ENCODE measurements around the gene ZDHHC5. TPM values are rescaled to one million over a fixed set of nuclear protein-coding genes. Genes with fewer than 3 reads are reported as not detected.

The ZDHHC5 gene
- total and polyA plus RNA-seq, 2 donors = 17.4 to 21.0 TPM

DNA sequence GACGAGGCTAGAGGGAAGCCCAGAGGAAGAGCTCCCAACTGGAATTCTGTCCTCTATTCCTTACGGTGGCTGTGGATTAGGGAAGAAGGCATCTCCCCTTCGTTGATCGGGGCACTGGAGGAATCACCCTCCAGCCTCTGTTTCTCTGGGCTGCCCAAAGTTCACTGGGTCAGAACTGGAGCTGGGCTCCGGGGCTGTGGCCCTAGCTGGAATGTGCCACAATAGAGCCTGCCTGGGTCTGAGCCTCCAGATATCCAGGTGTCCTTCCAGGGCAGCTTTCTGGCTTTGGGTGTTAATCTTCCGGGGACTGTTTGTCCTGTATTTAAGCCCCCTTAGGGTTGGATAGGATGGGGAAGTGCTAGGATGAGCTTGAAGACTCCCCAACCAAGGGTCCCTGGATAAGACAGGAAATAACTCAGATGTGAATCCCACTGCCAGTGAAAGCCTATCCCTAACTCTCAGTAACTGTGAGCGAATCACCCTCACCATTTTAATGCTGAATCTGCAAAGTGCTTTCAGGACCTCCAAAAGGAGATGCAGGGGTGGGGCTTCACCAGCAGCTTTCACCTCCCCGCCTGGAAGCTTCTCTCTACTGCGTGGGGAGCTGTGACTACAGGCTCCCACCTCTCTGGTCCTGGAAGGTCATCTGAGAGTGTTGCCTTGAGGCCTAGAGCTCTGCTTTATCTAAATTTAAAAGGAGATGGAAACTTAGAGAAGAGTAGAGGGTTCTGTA is 27.7 kb upstream of the ZDHHC5 start:
- peak overlapping the region; percentile 64 to 88 for H3K27ac ChIP-seq (ENCODE audit: low read depth in 1 of 2, low read length in 1 of 2)
- peaks cover 17 to 51% of the 10 kb centered on the region in 2 donors for H3K4me1 ChIP-seq (ENCODE audit: control insufficient read depth in 2 of 2, insufficient read depth in 2 of 2, low read length in 2 of 2)
- 50% methylated on average over 9 of the region's 9 CpGs for WGBS
- H3K27me3 ChIP-seq (ENCODE audit: control insufficient read depth in 2 of 2, insufficient read depth in 1 of 2, low read length in 1 of 2) = peaks cover 0 to 3% of the 10 kb centered on the region in 2 donors
- H3K36me3 ChIP-seq (ENCODE audit: control insufficient read depth in 2 of 2, insufficient read depth in 2 of 2, low read length in 1 of 2) = peaks cover 0 to 3% of the 10 kb centered on the region in 2 donors
- no peaks in the 10 kb centered on the region for H3K9me3 ChIP-seq (ENCODE audit: control insufficient read depth in 2 of 2, insufficient read depth in 1 of 2, low read length in 1 of 2)
- peak overlapping the region in 1 of 2 donors; percentile 82 for H3K4me3 ChIP-seq (ENCODE audit: low read length in 2 of 2)
- DNase-seq (ENCODE audit: low read depth in 6 of 9, low spot score in 9 of 9) = peak in 1 of 9 donors; percentile 55

DNA sequence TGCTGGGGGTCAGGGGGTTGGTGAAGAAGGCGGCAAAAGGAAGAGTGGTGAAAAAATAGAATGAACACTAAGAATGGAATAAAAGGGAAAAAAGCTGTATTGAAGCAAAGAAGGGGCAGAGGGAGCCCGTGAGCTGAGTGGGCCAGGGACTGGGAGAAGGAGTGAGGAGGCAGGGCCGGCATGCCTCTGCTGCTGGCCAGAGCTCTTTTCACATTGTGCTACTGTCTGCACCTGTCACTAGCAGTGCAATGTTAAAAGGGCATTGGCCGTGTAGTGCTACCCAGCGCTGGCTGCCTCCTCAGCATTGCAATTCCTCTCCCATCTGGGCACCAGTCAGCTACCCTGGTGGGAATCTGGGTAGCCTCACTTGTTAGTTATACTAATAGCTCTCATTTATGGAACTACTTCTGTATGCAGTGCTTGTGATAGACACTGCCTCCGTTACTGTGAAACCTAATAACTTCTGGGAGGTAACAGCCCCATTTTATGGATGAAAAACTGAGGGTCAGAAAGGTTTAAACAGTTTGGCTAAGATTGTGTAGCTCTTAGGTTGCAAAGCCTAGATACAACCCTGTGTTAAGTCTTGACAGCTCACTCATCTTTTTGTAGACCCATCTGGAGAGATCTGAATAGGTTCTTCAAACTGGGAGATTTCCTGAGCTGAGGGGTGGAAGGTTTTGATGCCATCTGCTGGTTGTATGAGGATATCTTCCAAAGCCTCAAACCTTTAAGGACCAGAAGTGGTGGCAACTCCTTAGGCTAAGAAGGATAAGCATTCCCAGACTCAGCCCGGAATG is 26.7 kb upstream of the ZDHHC5 start:
- H3K4me1 ChIP-seq (ENCODE audit: control insufficient read depth in 2 of 2, insufficient read depth in 2 of 2, low read length in 2 of 2) = peaks cover 17 to 61% of the 10 kb centered on the region in 2 donors
- 65% methylated on average over 7 of the region's 7 CpGs for WGBS

DNA sequence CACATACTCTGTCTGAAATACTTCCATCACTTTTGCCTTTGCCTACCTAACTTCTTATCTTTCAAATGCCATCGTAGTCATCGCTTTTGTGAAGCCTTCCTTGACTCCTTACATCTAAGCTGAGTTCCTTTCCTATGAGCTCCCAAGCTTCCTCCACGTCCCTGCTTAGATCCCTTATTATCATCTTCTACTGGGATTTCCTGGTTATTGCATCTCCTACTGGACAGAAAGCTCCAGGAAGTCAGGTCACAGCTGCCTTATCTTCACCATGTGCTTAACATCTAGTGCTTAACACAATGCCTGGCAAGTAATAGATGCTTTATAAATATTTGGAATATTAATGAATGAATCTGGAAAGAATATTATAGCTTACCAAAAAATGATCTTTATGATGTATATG is 24.1 kb upstream of the ZDHHC5 start:
- Histone ChIP-seq H3K27ac (ENCODE audit: low read depth in 1 of 2, low read length in 1 of 2) (no peak overlapping the region), H3K36me3 (ENCODE audit: control insufficient read depth in 2 of 2, insufficient read depth in 2 of 2, low read length in 1 of 2) (peaks cover 0 to 3% of the 10 kb centered on the region in 2 donors), H3K27me3 (ENCODE audit: control insufficient read depth in 2 of 2, insufficient read depth in 1 of 2, low read length in 1 of 2) (peaks cover 22 to 39% of the 10 kb centered on the region in 2 donors), H3K4me1 (ENCODE audit: control insufficient read depth in 2 of 2, insufficient read depth in 2 of 2, low read length in 2 of 2) (peaks cover 30 to 73% of the 10 kb centered on the region in 2 donors), H3K4me3 (ENCODE audit: low read length in 2 of 2) (no peak overlapping the region), H3K9me3 (ENCODE audit: control insufficient read depth in 2 of 2, insufficient read depth in 1 of 2, low read length in 1 of 2) (peaks cover 0 to 5% of the 10 kb centered on the region in 2 donors)
- no peak for DNase-seq (ENCODE audit: low read depth in 6 of 9, low spot score in 9 of 9)
- WGBS = 97% methylated on average over 3 of the region's 3 CpGs

More for the DNA sequence above, 26.7 kb upstream of the ZDHHC5 start:
- Histone ChIP-seq H3K27ac (ENCODE audit: low read depth in 1 of 2, low read length in 1 of 2) (peak overlapping the region; percentile 15 to 88), H3K27me3 (ENCODE audit: control insufficient read depth in 2 of 2, insufficient read depth in 1 of 2, low read length in 1 of 2) (peaks cover 6 to 13% of the 10 kb centered on the region in 2 donors), H3K4me3 (ENCODE audit: low read length in 2 of 2) (no peak overlapping the region), H3K9me3 (ENCODE audit: control insufficient read depth in 2 of 2, insufficient read depth in 1 of 2, low read length in 1 of 2) (no peaks in the 10 kb centered on the region), H3K36me3 (ENCODE audit: control insufficient read depth in 2 of 2, insufficient read depth in 2 of 2, low read length in 1 of 2) (peaks cover 0 to 3% of the 10 kb centered on the region in 2 donors)
- peak in 2 of 9 donors; percentile 74 to 85 for DNase-seq (ENCODE audit: low read depth in 6 of 9, low spot score in 9 of 9)

DNA sequence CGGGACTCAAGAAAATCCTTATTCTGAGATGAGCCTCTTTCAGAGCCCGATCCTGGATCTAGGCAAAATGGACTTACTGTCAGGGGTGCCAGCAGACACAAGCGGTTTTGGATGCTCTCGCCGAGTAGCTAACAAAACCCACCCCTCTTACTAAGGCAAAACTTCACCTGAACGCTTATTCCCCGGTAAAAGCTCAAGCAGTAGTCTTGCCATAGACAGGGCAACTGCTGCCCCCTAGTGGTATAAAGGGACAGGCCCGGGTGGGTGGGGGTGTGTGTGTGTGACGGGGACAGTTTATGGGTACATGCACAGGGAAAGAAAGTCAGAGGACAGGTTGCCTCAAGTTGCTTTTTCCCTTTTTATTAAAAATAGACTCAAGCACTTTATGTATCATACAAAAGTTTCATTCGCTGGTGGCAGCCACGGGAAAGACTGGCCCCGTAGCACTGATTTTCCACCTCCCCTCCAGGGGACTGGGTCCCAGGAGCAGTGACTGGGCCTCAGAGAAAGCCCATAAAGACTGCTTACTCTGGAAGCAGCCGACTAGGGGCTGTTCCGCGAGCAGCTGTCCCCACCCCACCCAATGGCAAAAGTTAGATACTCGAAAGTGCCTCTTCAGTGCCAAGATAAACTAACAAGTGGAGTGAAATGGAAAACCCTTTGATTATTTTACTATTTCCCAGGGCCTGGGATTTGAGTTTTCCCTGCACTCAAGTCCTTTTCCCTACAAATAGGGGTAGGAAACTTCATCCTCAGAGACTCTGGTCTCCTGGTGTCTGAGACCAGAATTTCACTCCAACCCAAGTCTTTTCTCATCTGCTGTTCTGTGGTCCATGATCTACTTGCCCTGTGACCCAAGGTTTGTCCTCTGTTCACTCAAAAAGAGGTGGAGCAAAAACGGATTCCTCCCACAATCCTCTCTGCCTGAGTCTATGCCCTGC is 22.9 kb upstream of the ZDHHC5 start:
- Histone ChIP-seq H3K4me1 (ENCODE audit: control insufficient read depth in 2 of 2, insufficient read depth in 2 of 2, low read length in 2 of 2) (peaks cover 33 to 74% of the 10 kb centered on the region in 2 donors), H3K27me3 (ENCODE audit: control insufficient read depth in 2 of 2, insufficient read depth in 1 of 2, low read length in 1 of 2) (peaks cover 22 to 48% of the 10 kb centered on the region in 2 donors), H3K4me3 (ENCODE audit: low read length in 2 of 2) (no peak overlapping the region), H3K27ac (ENCODE audit: low read depth in 1 of 2, low read length in 1 of 2) (no peak overlapping the region), H3K36me3 (ENCODE audit: control insufficient read depth in 2 of 2, insufficient read depth in 2 of 2, low read length in 1 of 2) (peaks cover 0 to 3% of the 10 kb centered on the region in 2 donors), H3K9me3 (ENCODE audit: control insufficient read depth in 2 of 2, insufficient read depth in 1 of 2, low read length in 1 of 2) (peaks cover 0 to 5% of the 10 kb centered on the region in 2 donors)
- DNase-seq (ENCODE audit: low read depth in 6 of 9, low spot score in 9 of 9) = peak in 6 of 9 donors; percentile 75 to 92 (median 84)
- 27% methylated on average over 17 of the region's 17 CpGs for WGBS

DNA sequence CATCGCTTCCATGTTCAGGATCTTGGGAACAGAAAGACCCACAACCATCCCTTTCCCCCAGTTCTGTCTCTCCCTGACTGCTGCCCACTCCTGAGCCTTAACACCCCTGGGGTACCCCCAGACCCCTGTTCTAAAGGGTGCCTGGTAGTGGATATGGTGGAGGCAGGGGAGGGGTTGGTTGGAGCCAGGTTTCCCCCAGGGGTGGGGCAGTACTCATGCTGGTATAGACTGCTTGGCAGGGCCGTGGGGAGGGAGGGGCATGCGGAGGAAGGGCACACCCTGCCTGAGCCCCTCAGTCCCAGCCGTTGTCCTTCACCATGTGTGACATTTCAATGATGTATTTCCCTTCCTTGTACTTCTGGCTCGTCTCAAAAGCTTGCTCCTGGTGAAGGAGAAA is 22.2 kb upstream of the ZDHHC5 start:
- Histone ChIP-seq H3K27me3 (ENCODE audit: control insufficient read depth in 2 of 2, insufficient read depth in 1 of 2, low read length in 1 of 2) (peaks cover 22 to 52% of the 10 kb centered on the region in 2 donors), H3K4me3 (ENCODE audit: low read length in 2 of 2) (no peak overlapping the region), H3K27ac (ENCODE audit: low read depth in 1 of 2, low read length in 1 of 2) (no peak overlapping the region), H3K36me3 (ENCODE audit: control insufficient read depth in 2 of 2, insufficient read depth in 2 of 2, low read length in 1 of 2) (peaks cover 0 to 3% of the 10 kb centered on the region in 2 donors), H3K9me3 (ENCODE audit: control insufficient read depth in 2 of 2, insufficient read depth in 1 of 2, low read length in 1 of 2) (peaks cover 0 to 5% of the 10 kb centered on the region in 2 donors), H3K4me1 (ENCODE audit: control insufficient read depth in 2 of 2, insufficient read depth in 2 of 2, low read length in 2 of 2) (peaks cover 31 to 73% of the 10 kb centered on the region in 2 donors)
- DNase-seq (ENCODE audit: low read depth in 6 of 9, low spot score in 9 of 9) = no peak
- 28% methylated on average over 5 of the region's 5 CpGs for WGBS

DNA sequence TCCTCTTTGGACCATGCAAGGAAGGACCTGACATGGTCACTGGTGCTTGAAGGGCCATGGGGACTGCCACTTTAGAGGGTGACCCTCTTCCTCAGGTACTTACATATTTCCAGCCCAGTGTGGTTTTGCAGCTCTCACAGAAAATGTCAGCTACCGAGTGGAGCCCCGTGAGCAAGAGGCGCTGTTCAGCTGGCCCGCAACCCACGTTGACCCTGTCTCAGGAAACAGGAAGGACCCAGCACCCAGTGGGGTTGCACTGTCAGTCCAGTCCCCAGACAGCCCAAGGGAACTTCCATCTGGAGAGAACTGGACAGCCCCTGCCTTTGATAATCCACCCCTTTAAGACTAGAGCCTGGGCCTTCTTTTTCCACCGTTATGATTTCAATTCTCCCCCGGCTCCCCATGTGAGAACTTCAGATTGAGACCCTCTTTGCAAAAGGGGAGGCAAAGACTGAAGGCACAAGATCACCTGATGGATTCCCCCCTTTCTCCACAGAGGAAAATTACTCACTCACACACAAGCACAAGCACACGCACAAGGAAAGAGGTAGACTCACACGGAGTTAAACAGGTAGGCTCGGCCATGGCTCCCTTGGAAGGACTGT is 21.6 kb upstream of the ZDHHC5 start:
- Histone ChIP-seq H3K4me1 (ENCODE audit: control insufficient read depth in 2 of 2, insufficient read depth in 2 of 2, low read length in 2 of 2) (peaks cover 29 to 67% of the 10 kb centered on the region in 2 donors), H3K9me3 (ENCODE audit: control insufficient read depth in 2 of 2, insufficient read depth in 1 of 2, low read length in 1 of 2) (peaks cover 0 to 5% of the 10 kb centered on the region in 2 donors), H3K27ac (ENCODE audit: low read depth in 1 of 2, low read length in 1 of 2) (no peak overlapping the region), H3K27me3 (ENCODE audit: control insufficient read depth in 2 of 2, insufficient read depth in 1 of 2, low read length in 1 of 2) (peaks cover 22 to 52% of the 10 kb centered on the region in 2 donors), H3K4me3 (ENCODE audit: low read length in 2 of 2) (no peak overlapping the region), H3K36me3 (ENCODE audit: control insufficient read depth in 2 of 2, insufficient read depth in 2 of 2, low read length in 1 of 2) (peaks cover 0 to 3% of the 10 kb centered on the region in 2 donors)
- DNase-seq (ENCODE audit: low read depth in 6 of 9, low spot score in 9 of 9) = no peak
- 35% methylated on average over 10 of the region's 10 CpGs for WGBS

DNA sequence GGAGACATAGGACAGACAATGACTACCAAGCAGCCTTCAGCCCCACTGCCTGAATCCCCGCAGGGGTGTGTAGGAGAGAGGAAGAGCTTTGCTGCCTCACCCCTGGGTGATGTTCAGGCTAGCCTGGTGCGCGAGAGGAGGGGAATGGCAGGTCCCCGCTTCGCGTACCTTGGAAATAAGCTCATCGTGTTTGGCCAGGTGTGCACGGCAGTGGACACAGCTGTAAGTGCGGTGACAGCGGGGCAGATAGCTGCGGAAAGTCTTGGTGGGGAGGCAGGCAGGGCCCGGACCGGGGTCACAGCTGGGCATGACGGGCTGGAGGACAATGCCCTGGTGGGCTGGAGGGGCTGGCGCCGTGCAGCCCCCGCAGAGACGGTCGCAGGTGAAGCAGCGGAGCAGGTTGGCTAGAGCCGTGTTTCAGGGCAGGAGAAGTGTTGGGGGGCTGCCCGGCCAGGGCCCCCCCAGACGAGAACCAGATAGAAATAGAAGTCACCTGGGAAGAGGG is 21.1 kb upstream of the ZDHHC5 start:
- H3K36me3 ChIP-seq (ENCODE audit: control insufficient read depth in 2 of 2, insufficient read depth in 2 of 2, low read length in 1 of 2) = peaks cover 0 to under 1% of the 10 kb centered on the region in 2 donors
- peaks cover 29 to 62% of the 10 kb centered on the region in 2 donors for H3K4me1 ChIP-seq (ENCODE audit: control insufficient read depth in 2 of 2, insufficient read depth in 2 of 2, low read length in 2 of 2)
- no peak overlapping the region for H3K27ac ChIP-seq (ENCODE audit: low read depth in 1 of 2, low read length in 1 of 2)
- H3K27me3 ChIP-seq (ENCODE audit: control insufficient read depth in 2 of 2, insufficient read depth in 1 of 2, low read length in 1 of 2) = peaks cover 22 to 52% of the 10 kb centered on the region in 2 donors
- peak in 1 of 9 donors; percentile 57 for DNase-seq (ENCODE audit: low read depth in 6 of 9, low spot score in 9 of 9)
- no peak overlapping the region for H3K4me3 ChIP-seq (ENCODE audit: low read length in 2 of 2)
- WGBS = 8% methylated on average over 23 of the region's 23 CpGs
- H3K9me3 ChIP-seq (ENCODE audit: control insufficient read depth in 2 of 2, insufficient read depth in 1 of 2, low read length in 1 of 2) = peaks cover 0 to 5% of the 10 kb centered on the region in 2 donors

DNA sequence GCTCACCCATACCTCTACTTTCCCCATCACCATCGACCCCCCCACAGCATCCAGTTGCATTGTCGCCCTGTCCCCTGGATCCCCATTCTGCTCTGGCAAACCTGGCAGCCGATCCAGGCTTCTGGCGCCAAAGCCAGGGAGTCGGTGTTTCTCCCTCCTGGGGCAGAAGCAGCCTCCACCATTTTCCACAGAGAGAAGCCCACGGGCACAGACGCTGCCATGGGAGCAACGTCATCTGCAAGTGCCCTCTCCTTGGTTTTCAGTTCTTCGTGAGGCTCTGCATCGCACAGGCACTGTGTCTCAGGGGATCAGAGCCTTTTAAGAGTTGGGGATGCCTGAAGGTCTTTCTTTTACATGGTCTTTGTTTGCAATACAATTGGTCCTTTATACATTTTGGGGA is 20.5 kb upstream of the ZDHHC5 start:
- H3K4me1 ChIP-seq (ENCODE audit: control insufficient read depth in 2 of 2, insufficient read depth in 2 of 2, low read length in 2 of 2) = peaks cover 29 to 61% of the 10 kb centered on the region in 2 donors
- peak in 1 of 9 donors; percentile 36 for DNase-seq (ENCODE audit: low read depth in 6 of 9, low spot score in 9 of 9)
- H3K36me3 ChIP-seq (ENCODE audit: control insufficient read depth in 2 of 2, insufficient read depth in 2 of 2, low read length in 1 of 2) = no peaks in the 10 kb centered on the region
- H3K4me3 ChIP-seq (ENCODE audit: low read length in 2 of 2) = no peak overlapping the region
- H3K27me3 ChIP-seq (ENCODE audit: control insufficient read depth in 2 of 2, insufficient read depth in 1 of 2, low read length in 1 of 2) = peaks cover 22 to 52% of the 10 kb centered on the region in 2 donors
- H3K27ac ChIP-seq (ENCODE audit: low read depth in 1 of 2, low read length in 1 of 2) = no peak overlapping the region
- peaks cover 0 to 5% of the 10 kb centered on the region in 2 donors for H3K9me3 ChIP-seq (ENCODE audit: control insufficient read depth in 2 of 2, insufficient read depth in 1 of 2, low read length in 1 of 2)
- 7% methylated on average over 10 of the region's 10 CpGs for WGBS

All from thymus (tissue), 11 donors.